ENCODE data around the gene PPP2R5A.

The PPP2R5A gene

DNA sequence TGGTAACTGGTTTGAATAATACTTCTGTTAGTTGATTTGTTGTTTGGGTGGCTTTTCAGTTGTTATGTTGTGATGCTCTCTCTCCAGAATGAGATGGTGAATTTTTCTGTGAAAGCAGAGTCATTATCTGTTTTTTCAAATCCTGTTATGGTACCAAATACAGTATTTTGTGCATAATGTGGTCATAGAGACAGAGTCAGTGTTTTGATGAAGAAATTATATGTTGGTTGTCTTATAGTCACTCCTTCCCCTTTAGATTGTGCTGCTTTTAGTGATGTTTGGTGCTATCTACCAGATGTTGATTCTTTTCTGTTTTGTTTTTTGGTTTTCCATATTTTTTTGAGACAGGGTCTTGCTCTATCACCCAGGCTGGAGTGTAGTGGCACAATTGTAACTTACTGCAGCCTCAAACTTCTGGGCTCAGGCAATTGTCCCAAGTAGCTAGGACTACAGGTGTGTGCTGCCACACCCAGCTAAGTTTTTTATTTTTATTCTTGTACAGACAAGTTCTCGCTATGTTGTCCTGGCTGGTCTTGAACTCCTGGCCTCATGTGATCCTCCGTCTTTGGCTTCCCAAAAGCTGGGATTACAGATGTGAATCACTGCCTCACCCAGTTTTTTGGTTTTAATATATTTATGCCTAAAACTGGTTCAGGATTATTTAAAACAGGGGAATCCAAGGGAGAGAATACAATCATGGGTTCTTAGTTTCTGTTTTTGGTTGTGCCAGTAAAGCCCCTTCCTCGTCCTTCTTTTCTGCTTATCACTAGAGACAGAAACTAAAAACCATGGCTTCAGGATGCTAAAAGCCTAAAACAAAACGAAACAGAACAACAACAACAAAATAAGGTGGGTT lies 7.3 kb downstream of the PPP2R5A start:
- Histone ChIP-seq H2AFZ (ENCODE audit: low read length) (no peak overlapping the region), H3K9ac (ENCODE audit: low read length) (no peak overlapping the region), H3K27me3 (ENCODE audit: insufficient read depth, low read length) (no peaks in the 10 kb centered on the region), H3K9me3 (ENCODE audit: low read length) (no peaks in the 10 kb centered on the region), H3K36me3 (ENCODE audit: insufficient read depth, low read length) (peaks cover 4% of the 10 kb centered on the region; the same call in 1 of the 2 replicates), H3K27ac (ENCODE audit: low read depth, low read length, poor library complexity, severe bottlenecking) (no peak overlapping the region), H3F3A (ENCODE audit: insufficient read depth, low read length) (no peaks in the 10 kb centered on the region), H4K20me1 (ENCODE audit: insufficient read depth, low read length) (no peaks in the 10 kb centered on the region), H3K9me2 (ENCODE audit: low read depth, low read length) (no peaks in the 10 kb centered on the region), H3K4me1 (ENCODE audit: insufficient read depth, low read length, severe bottlenecking) (peaks cover 78% of the 10 kb centered on the region), H3K4me2 (ENCODE audit: low read length) (peak overlapping the region; percentile 19; the same call in 1 of the 2 replicates), H3K79me2 (ENCODE audit: insufficient read depth, low read length) (peaks cover 98% of the 10 kb centered on the region), H3K4me3 (ENCODE audit: low read depth, low read length, poor library complexity, severe bottlenecking) (no peak overlapping the region)
- TF ChIP-seq, protein P1, sequence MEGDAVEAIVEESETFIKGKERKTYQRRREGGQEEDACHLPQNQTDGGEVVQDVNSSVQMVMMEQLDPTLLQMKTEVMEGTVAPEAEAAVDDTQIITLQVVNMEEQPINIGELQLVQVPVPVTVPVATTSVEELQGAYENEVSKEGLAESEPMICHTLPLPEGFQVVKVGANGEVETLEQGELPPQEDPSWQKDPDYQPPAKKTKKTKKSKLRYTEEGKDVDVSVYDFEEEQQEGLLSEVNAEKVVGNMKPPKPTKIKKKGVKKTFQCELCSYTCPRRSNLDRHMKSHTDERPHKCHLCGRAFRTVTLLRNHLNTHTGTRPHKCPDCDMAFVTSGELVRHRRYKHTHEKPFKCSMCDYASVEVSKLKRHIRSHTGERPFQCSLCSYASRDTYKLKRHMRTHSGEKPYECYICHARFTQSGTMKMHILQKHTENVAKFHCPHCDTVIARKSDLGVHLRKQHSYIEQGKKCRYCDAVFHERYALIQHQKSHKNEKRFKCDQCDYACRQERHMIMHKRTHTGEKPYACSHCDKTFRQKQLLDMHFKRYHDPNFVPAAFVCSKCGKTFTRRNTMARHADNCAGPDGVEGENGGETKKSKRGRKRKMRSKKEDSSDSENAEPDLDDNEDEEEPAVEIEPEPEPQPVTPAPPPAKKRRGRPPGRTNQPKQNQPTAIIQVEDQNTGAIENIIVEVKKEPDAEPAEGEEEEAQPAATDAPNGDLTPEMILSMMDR (IDR thresholded peaks at IDR 0.05; ENCODE audit: low read length) = no peak
- TF ChIP-seq EZH2 (IDR thresholded peaks at IDR 0.05; ENCODE audit: borderline replicate concordance, low read length) = no peak

DNA sequence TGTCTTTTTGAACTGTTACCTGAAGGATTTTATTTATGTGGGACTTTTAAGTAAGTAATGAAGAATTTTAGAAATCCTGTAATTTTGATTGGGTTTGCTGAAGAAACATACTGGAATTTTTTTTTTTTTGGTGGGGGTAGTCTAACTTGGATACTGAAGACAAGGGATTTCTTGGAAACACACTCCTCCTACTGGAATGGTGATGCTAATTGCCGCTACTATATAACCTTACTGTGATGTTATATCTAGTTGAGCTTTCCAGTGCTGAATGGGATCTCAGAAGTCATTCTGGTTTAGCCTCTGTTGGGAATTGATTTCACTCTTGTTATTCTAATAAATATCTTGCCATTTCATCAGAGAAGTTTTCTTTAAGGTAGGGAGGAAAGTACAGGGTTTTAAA lies 8.4 kb downstream of the PPP2R5A start:
- H3K27ac ChIP-seq (ENCODE audit: low read depth, low read length, poor library complexity, severe bottlenecking) = no peak overlapping the region
- no peak overlapping the region for H3K4me3 ChIP-seq (ENCODE audit: low read depth, low read length, poor library complexity, severe bottlenecking)
- peaks cover 88% of the 10 kb centered on the region for H3K79me2 ChIP-seq (ENCODE audit: insufficient read depth, low read length)
- no peaks in the 10 kb centered on the region for H3F3A ChIP-seq (ENCODE audit: insufficient read depth, low read length)
- peaks cover 70% of the 10 kb centered on the region for H3K4me1 ChIP-seq (ENCODE audit: insufficient read depth, low read length, severe bottlenecking)
- H2AFZ ChIP-seq (ENCODE audit: low read length) = no peak overlapping the region
- no peaks in the 10 kb centered on the region for H3K9me2 ChIP-seq (ENCODE audit: low read depth, low read length)
- H3K9me3 ChIP-seq (ENCODE audit: low read length) = no peaks in the 10 kb centered on the region
- TF ChIP-seq, protein P1 (IDR thresholded peaks at IDR 0.05; ENCODE audit: low read length) = no peak
- no peak for TF ChIP-seq EZH2 (IDR thresholded peaks at IDR 0.05; ENCODE audit: borderline replicate concordance, low read length)
- no peaks in the 10 kb centered on the region for H4K20me1 ChIP-seq (ENCODE audit: insufficient read depth, low read length)
- no peak overlapping the region for H3K9ac ChIP-seq (ENCODE audit: low read length)
- H3K4me2 ChIP-seq (ENCODE audit: low read length) = no peak overlapping the region
- no peaks in the 10 kb centered on the region for H3K36me3 ChIP-seq (ENCODE audit: insufficient read depth, low read length)
- H3K27me3 ChIP-seq (ENCODE audit: insufficient read depth, low read length) = no peaks in the 10 kb centered on the region

DNA sequence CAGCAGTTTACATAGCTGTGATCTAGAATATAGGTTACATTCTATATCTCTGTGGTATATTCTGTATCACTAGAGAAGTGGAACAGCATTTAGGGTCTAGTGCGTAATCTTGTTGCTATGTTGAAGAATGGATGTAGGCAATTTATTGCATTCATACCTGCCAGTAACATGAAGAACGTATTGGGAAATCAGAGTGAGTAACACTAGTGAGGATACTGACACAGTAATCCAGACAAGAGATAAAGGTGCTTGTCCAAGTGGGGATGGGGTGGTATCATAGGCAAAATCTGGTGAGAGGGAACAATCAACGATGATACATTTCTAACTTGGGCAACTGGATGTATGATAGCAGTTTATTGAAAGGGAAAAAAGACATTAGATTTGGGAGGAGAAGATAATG lies 9.8 kb downstream of the PPP2R5A start:
- no peaks in the 10 kb centered on the region for H3K36me3 ChIP-seq (ENCODE audit: insufficient read depth, low read length)
- peaks cover 84% of the 10 kb centered on the region for H3K79me2 ChIP-seq (ENCODE audit: insufficient read depth, low read length)
- no peak for TF ChIP-seq EZH2 (IDR thresholded peaks at IDR 0.05; ENCODE audit: borderline replicate concordance, low read length)
- TF ChIP-seq, protein P1 (IDR thresholded peaks at IDR 0.05; ENCODE audit: low read length) = no peak
- H3K9ac ChIP-seq (ENCODE audit: low read length) = no peak overlapping the region
- no peak overlapping the region for H2AFZ ChIP-seq (ENCODE audit: low read length)
- H3K9me3 ChIP-seq (ENCODE audit: low read length) = no peaks in the 10 kb centered on the region
- no peaks in the 10 kb centered on the region for H3K27me3 ChIP-seq (ENCODE audit: insufficient read depth, low read length)
- H3F3A ChIP-seq (ENCODE audit: insufficient read depth, low read length) = no peaks in the 10 kb centered on the region
- H3K4me1 ChIP-seq (ENCODE audit: insufficient read depth, low read length, severe bottlenecking) = peaks cover 56% of the 10 kb centered on the region
- H3K9me2 ChIP-seq (ENCODE audit: low read depth, low read length) = no peaks in the 10 kb centered on the region
- no peaks in the 10 kb centered on the region for H4K20me1 ChIP-seq (ENCODE audit: insufficient read depth, low read length)
- no peak overlapping the region for H3K4me2 ChIP-seq (ENCODE audit: low read length)
- H3K27ac ChIP-seq (ENCODE audit: low read depth, low read length, poor library complexity, severe bottlenecking) = no peak overlapping the region
- no peak overlapping the region for H3K4me3 ChIP-seq (ENCODE audit: low read depth, low read length, poor library complexity, severe bottlenecking)
